ENCODE data around the gene COMT.
"Not testable (repeated sequence)": the region's sequence is repeated elsewhere in the genome, so short reads cannot be mapped to it uniquely, and the experiment has no call there.

The COMT gene

GRCh38 chr22:19929586-19930550, 11.7 kb upstream of the COMT start:
- no peak for DNase-seq (ENCODE audit: low read depth)

- no peak for DNase-seq (ENCODE audit: low read depth)
These were observed 10.8 kb upstream of the COMT start for GRCh38 chr22:19930551-19931486.

- DNase-seq (ENCODE audit: low read depth): no peak
These were observed 10.1 kb upstream of the COMT start for GRCh38 chr22:19931514-19931913.

- DNase-seq (ENCODE audit: low read depth): no peak
These were observed 9.0 kb upstream of the COMT start for GRCh38 chr22:19932367-19933206.

- DNase-seq (ENCODE audit: low read depth): no peak
These were observed 8.0 kb upstream of the COMT start for GRCh38 chr22:19933341-19934241.

GRCh38 chr22:19935123-19935718, 6.4 kb upstream of the COMT start:
- DNase-seq (ENCODE audit: low read depth): not testable (repeated sequence)

- no peak for DNase-seq (ENCODE audit: low read depth)
These were observed 5.1 kb upstream of the COMT start for GRCh38 chr22:19936513-19936912.

DNA sequence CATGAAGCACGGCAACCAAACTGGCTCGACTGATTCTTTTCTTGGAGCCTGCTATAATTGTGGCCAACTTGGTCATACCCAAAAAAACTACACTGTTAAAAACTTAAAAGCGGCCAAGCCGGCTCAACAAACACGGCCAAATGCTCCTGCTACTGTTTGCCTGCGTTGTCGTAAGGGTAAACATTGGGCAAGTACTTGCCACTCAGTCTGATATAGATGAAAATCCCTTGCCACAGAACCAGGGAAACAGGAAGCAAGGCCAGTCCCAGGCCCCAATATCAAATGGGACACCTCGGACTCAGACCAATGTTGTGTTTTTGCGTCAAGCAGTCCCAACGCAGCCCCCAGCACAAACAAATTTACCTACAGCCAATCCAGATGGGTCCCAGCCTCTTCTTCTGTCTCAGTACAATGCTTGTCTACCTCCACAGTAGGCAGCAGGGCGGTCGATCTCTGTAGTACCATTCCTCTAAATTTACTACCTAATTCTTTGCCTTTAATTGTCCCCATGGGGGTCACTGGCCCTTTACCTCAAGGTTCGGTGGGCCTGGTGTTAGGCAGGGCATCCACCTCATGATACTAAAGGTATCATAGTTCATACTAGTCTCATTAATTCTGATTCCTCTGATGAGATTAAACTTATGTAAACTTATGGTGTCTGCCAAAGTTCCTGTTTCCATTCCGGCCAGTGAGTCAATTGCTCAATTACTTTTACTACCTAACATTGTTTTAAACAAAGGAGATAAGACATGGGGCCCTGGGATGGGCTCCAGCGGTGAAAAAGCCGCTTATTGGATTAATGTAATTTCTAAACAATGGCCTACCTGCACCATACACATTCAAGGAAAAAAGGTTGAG, 3.7 kb upstream of the COMT start:
- DNase-seq (ENCODE audit: low read depth): no peak

- no peak for DNase-seq (ENCODE audit: low read depth)
These were observed 822 bp upstream of the COMT start for GRCh38 chr22:19940536-19941364.

- no peak for DNase-seq (ENCODE audit: low read depth)
These were observed 847 bp downstream of the COMT start for GRCh38 chr22:19942157-19943081.

DNA sequence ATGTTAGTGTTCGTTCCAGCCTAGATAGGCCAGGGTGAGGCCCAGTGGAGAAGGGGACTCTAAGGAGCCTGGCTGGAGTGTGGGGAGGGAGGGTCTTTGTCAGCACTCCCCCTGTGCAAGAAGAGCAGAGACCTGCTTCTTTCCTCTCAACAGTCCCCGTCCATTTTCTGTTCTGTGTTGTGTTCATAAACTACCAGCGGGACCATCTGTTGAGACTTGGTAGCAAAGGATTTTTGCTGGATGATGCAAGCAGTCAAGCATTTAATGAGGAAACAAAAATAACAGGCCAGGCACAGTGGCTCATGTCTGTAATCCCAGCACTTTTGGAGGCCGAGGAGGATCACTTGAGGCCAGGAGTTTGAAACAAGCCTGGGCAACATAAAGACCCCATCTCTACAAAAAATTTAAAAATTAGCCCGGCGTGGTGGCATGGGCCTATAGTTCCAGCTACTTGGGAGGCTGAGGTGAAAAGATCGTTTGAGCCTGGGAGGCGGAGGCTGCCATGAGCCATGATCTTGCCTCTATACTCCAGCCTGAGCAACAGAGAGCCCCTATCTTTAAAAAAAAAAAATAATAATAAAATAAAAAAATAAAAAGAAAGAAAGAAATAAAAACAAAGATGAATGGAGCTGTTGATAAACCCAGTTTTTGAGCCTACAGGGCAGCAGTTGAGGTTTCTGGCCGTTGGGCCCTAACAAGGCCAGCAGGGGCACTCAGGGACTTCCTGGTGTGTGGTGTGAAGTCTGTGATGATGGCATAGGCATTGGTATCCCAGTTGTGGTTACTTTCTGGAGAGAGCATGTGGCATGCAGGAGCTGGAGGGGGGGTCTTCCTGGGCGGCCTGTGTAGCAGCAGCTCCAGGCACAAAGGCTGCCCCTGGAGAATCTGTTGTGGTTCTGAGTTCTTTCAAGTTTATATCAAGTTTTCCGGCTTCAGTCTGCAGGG, 1.8 kb downstream of the COMT start:
- DNase-seq (ENCODE audit: low read depth): no peak

GRCh38 chr22:19948057-19948760, 6.6 kb downstream of the COMT start:
- no peak for DNase-seq (ENCODE audit: low read depth)

- DNase-seq (ENCODE audit: low read depth): no peak
These were observed 9.8 kb downstream of the COMT start for GRCh38 chr22:19951346-19951745.

DNA sequence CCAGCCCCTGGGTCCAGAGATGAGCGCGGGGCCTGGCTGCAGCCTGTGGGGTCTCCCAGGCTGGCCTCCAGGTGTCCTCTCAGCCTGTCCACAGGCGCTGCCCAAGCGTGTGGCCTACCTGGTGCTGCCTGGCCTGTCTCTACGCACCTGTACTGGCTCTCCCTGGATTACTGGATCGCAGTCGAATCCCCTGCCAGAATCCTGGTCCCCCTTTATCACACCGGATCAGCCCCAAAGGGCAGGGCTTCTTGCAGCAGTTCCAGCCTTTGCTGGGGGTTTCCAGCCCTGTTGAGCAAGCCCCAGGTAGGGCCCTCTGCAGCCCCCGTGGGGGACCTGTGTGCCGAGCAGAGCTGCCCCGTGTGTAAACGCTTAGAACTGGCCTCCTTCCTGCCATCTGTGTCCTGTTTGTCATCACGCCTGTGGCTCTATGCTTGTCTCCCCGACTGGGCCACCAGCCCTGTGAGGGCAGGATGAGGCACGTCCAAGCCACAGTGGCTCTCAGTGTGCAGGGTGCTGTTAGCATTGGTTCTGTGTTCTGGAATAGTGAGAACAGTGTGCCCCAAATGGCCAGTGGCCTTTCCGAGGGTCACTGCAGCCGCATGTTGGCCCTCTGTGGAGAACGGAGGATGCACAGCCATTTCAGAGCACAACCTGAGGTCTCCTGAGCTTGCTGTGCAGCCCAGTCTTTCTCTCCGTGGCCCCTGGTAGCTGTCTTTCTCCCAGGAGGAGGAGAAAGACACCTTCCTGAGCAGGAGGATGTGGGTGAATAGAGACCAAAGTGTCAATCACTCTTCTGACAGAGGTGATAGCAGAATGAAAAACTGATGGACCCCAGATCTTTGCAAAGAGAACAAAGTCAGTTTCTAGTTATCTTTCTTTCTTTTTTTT, 13.9 kb downstream of the COMT start:
- no peak for DNase-seq (ENCODE audit: low read depth)

- DNase-seq (ENCODE audit: low read depth): no peak
These were observed 15.9 kb downstream of the COMT start for GRCh38 chr22:19957445-19957844.

Data from stimulated activated CD8-positive, alpha-beta memory T cell treated with anti-CD3 and anti-CD28 coated beads, Interleukin-4, amount 100 ng/mL, for 24 hours (primary cell).